ENCODE results near the gene LMO2.
"Not testable (repeated sequence)": the region's sequence is repeated elsewhere in the genome, so short reads cannot be mapped to it uniquely, and the experiment has no call there.

LMO2 gene

GRCh38 chr11:33860926-33861325 lies 30.9 kb downstream of the LMO2 start:
- peak in 1 of 3 experiments; percentile 34 for DNase-seq

- no peak for DNase-seq
These were observed 32.6 kb downstream of the LMO2 start for GRCh38 chr11:33859306-33859705.

GRCh38 chr11:33857933-33858371 lies 33.9 kb downstream of the LMO2 start:
- DNase-seq = peak; percentile 55 to 87 (median 81)

- DNase-seq = no peak
These were observed 36.4 kb downstream of the LMO2 start for GRCh38 chr11:33855500-33855899.

- DNase-seq = no peak
These were observed 43.0 kb downstream of the LMO2 start for GRCh38 chr11:33848717-33849390.

- no peak for DNase-seq
These were observed 44.6 kb downstream of the LMO2 start for GRCh38 chr11:33847251-33847650.

- DNase-seq = no peak
These were observed 47.6 kb downstream of the LMO2 start for GRCh38 chr11:33844236-33844635.

- no peak for DNase-seq
These were observed 48.9 kb downstream of the LMO2 start for GRCh38 chr11:33843018-33843417.

- DNase-seq = peak in 2 of 3 experiments; percentile 43 to 71
These were observed 49.5 kb downstream of the LMO2 start for GRCh38 chr11:33842236-33842915.

GRCh38 chr11:33838234-33838633 lies 53.6 kb downstream of the LMO2 start:
- not testable (repeated sequence) for DNase-seq

GRCh38 chr11:33837334-33837733 lies 54.5 kb downstream of the LMO2 start:
- not testable (repeated sequence) for DNase-seq

GRCh38 chr11:33835143-33835878 lies 56.6 kb downstream of the LMO2 start:
- peak in 1 of 3 experiments; percentile 60 for DNase-seq

GRCh38 chr11:33832676-33833075 lies 59.2 kb downstream of the LMO2 start:
- DNase-seq = no peak

- no peak for DNase-seq
These were observed 60.8 kb downstream of the LMO2 start for GRCh38 chr11:33830903-33831648.

- DNase-seq = peak; percentile 53 to 80 (median 56)
These were observed 62.3 kb downstream of the LMO2 start for GRCh38 chr11:33829430-33830141.

GRCh38 chr11:33828604-33829429 lies 63.1 kb downstream of the LMO2 start:
- no peak for DNase-seq

GRCh38 chr11:33827206-33827605 lies 64.7 kb downstream of the LMO2 start:
- DNase-seq = no peak

GRCh38 chr11:33825854-33826560 lies 65.9 kb downstream of the LMO2 start:
- DNase-seq = no peak

GRCh38 chr11:33822981-33823380 lies 68.9 kb downstream of the LMO2 start:
- not testable (repeated sequence) for DNase-seq

- no peak for DNase-seq
These were observed 72.4 kb downstream of the LMO2 start for GRCh38 chr11:33819278-33820035.
